NB4 (cell line): ENCODE measurements around the gene CPSF7.

Experiments
- POLR2A ChIP-seq: IDR thresholded peaks from 2 replicates; pipeline ENCODE4 v1.6.1; 2011; ENCODE audit warnings: mild to moderate bottlenecking; ENCODE audit not compliant: insufficient read length; ENCODE audit errors: extremely low read depth
- TF ChIP-seq, protein P1 (sequence below): IDR thresholded peaks from 2 replicates; pipeline ENCODE4 v1.6.1; 2011; ENCODE audit warnings: low read depth, low read length
- TF ChIP-seq, protein P2 (sequence below): IDR thresholded peaks from one replicate; pipeline ENCODE4 v1.5.1; 2012; ENCODE audit warnings: low read depth, low read length

DNA sequence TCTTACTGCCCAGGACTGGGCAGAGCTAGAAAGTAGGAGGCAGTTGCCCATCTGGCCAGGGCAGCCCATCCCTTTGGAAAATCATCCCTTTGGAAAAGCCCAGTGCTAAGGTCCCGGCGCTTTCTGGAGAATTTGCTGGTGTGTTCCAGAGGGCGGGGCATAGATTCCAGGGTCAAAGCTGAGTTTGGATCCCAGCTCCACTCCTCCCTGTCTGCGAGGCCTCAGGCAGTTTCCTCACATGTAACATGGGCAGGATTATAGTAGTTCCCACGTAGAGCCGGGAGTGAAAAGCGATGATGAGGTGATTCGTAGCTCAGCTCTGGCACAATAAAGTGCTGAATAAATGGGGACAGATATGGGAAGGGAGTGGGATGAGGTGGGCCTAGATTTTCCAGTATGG, 47.4 kb upstream of the CPSF7 start:
- TF ChIP-seq, protein P1, sequence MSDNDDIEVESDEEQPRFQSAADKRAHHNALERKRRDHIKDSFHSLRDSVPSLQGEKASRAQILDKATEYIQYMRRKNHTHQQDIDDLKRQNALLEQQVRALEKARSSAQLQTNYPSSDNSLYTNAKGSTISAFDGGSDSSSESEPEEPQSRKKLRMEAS, result no peak
- TF ChIP-seq, protein P2, sequence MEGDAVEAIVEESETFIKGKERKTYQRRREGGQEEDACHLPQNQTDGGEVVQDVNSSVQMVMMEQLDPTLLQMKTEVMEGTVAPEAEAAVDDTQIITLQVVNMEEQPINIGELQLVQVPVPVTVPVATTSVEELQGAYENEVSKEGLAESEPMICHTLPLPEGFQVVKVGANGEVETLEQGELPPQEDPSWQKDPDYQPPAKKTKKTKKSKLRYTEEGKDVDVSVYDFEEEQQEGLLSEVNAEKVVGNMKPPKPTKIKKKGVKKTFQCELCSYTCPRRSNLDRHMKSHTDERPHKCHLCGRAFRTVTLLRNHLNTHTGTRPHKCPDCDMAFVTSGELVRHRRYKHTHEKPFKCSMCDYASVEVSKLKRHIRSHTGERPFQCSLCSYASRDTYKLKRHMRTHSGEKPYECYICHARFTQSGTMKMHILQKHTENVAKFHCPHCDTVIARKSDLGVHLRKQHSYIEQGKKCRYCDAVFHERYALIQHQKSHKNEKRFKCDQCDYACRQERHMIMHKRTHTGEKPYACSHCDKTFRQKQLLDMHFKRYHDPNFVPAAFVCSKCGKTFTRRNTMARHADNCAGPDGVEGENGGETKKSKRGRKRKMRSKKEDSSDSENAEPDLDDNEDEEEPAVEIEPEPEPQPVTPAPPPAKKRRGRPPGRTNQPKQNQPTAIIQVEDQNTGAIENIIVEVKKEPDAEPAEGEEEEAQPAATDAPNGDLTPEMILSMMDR, result no peak
- no peak for TF ChIP-seq POLR2A
